Measurements from ENCODE around the gene APMAP.

- TF ChIP-seq, protein P1, sequence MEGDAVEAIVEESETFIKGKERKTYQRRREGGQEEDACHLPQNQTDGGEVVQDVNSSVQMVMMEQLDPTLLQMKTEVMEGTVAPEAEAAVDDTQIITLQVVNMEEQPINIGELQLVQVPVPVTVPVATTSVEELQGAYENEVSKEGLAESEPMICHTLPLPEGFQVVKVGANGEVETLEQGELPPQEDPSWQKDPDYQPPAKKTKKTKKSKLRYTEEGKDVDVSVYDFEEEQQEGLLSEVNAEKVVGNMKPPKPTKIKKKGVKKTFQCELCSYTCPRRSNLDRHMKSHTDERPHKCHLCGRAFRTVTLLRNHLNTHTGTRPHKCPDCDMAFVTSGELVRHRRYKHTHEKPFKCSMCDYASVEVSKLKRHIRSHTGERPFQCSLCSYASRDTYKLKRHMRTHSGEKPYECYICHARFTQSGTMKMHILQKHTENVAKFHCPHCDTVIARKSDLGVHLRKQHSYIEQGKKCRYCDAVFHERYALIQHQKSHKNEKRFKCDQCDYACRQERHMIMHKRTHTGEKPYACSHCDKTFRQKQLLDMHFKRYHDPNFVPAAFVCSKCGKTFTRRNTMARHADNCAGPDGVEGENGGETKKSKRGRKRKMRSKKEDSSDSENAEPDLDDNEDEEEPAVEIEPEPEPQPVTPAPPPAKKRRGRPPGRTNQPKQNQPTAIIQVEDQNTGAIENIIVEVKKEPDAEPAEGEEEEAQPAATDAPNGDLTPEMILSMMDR (IDR thresholded peaks at IDR 0.05) = no peak
- no peak for TF ChIP-seq EP300 (IDR thresholded peaks at IDR 0.05; ENCODE audit: borderline replicate concordance in 1 of 2, low read depth in 1 of 2, low read length in 1 of 2)
Measured at GRCh38 chr20:24915892-24916291, 76.7 kb downstream of the APMAP start.
